GM18867 (cell line): ENCODE measurements around the gene HOXC10.

Source experiments
- ATAC-seq: cut with Tn5 transposase; IDR thresholded peaks from one replicate; pipeline ENCODE4 v1.9.1; 2021; ENCODE audit warnings: mild to moderate bottlenecking, moderate library complexity; ENCODE audit not compliant: unreplicated experiment

Gene HOXC10

GRCh38 chr12:53963434-53964314, 21.3 kb upstream of the HOXC10 start:
- ATAC-seq: no peak

- no peak for ATAC-seq
Observed at GRCh38 chr12:53964315-53964713, 20.6 kb upstream of the HOXC10 start.

- no peak for ATAC-seq
Observed at GRCh38 chr12:53965281-53966084, 19.5 kb upstream of the HOXC10 start.

GRCh38 chr12:53966085-53966384, 18.9 kb upstream of the HOXC10 start:
- no peak for ATAC-seq

- ATAC-seq: no peak
Observed at GRCh38 chr12:53966385-53967133, 18.4 kb upstream of the HOXC10 start.

GRCh38 chr12:53967421-53967925, 17.5 kb upstream of the HOXC10 start:
- no peak for ATAC-seq

GRCh38 chr12:53968214-53969127, 16.5 kb upstream of the HOXC10 start:
- ATAC-seq: no peak

- ATAC-seq: no peak
Observed at GRCh38 chr12:53969588-53970259, 15.2 kb upstream of the HOXC10 start.

- no peak for ATAC-seq
Observed at GRCh38 chr12:53970451-53970850, 14.5 kb upstream of the HOXC10 start.

- ATAC-seq: no peak
Observed at GRCh38 chr12:53971129-53971528, 13.8 kb upstream of the HOXC10 start.

GRCh38 chr12:53971686-53972085, 13.3 kb upstream of the HOXC10 start:
- no peak for ATAC-seq

GRCh38 chr12:53972152-53972702, 12.7 kb upstream of the HOXC10 start:
- no peak for ATAC-seq

GRCh38 chr12:53972722-53973235, 12.2 kb upstream of the HOXC10 start, which contains the start of gene HOXC11:
Gene HOXC11 (plus strand): TSS chr12:53973126. CDS start chr12:53973242, 116 bp downstream.
- no peak for ATAC-seq

GRCh38 chr12:53973236-53974042, 11.5 kb upstream of the HOXC10 start:
- no peak for ATAC-seq

GRCh38 chr12:53974084-53975063, 10.6 kb upstream of the HOXC10 start, which contains the start of gene HOTAIR:
Gene HOTAIR (minus strand): TSS chr12:53974954.
- no peak for ATAC-seq

GRCh38 chr12:53975064-53975471, 9.9 kb upstream of the HOXC10 start:
- no peak for ATAC-seq
